CD14-positive monocyte (primary cell): ENCODE data around the gene OR5AR1. TPM values are rescaled to one million over a fixed set of nuclear protein-coding genes. Genes with fewer than 3 reads are reported as not detected.

Experiments used
- DNase-seq, 3 donors: peaks; one replicate each; pipeline ENCODE4 v3.0.0-alpha.2; 2011 to 2022
- H2AFZ ChIP-seq: 2 replicates; pipeline ENCODE4 v1.6.0; 2012; ENCODE audit warnings: mild to moderate bottlenecking, low read depth, low read length, inconsistent platforms; ENCODE audit not compliant: insufficient read depth, poor library complexity, severe bottlenecking
- H3K27ac ChIP-seq, 2 donors: 1 replicate in 1 of 2; 2 replicates in 1 of 2; pipeline ENCODE4 v1.5.1; 2012 to 2013; ENCODE audit warnings: low read length in 2 of 2, control low read depth in 1 of 2, inconsistent platforms in 1 of 2, low read depth in 1 of 2, mild to moderate bottlenecking in 1 of 2
- H3K27me3 ChIP-seq, 2 donors: one replicate each; pipeline versions ENCODE4 v1.6.0 to v1.6.1; 2011 to 2013; ENCODE audit warnings: low read length in 2 of 2; ENCODE audit not compliant: control insufficient read depth in 2 of 2, insufficient read depth in 2 of 2
- H3K36me3 ChIP-seq, 2 donors: replicated peaks in 1 of 2; 1 replicate in 1 of 2; 2 replicates in 1 of 2; pipeline versions ENCODE4 v1.5.1 to v1.6.1; 2012 to 2013; ENCODE audit warnings: low read length in 2 of 2, control low read depth in 1 of 2, inconsistent platforms in 1 of 2, mild to moderate bottlenecking in 1 of 2; ENCODE audit not compliant: insufficient read depth in 2 of 2, control insufficient read depth in 1 of 2
- H3K4me1 ChIP-seq, 2 donors: 1 replicate in 1 of 2; 2 replicates in 1 of 2; pipeline versions ENCODE4 v1.5.1 to v1.6.1; 2012 to 2013; ENCODE audit warnings: low read length in 2 of 2, control low read depth in 1 of 2, inconsistent platforms in 1 of 2, mild to moderate bottlenecking in 1 of 2, moderate library complexity in 1 of 2; ENCODE audit not compliant: insufficient read depth in 2 of 2, control insufficient read depth in 1 of 2
- H3K4me2 ChIP-seq: replicated peaks from 2 replicates; pipeline ENCODE3; 2012; ENCODE audit warnings: low read length, moderate library complexity, mild to moderate bottlenecking; ENCODE audit not compliant: poor library complexity, severe bottlenecking; ENCODE audit errors: extremely low read depth
- H3K4me3 ChIP-seq, 3 experiments: fragments of 200-600 bp in 1 of 3; sonication (generic) in 1 of 3; replicated peaks in 1 of 3; 1 replicate in 2 of 3; 2 replicates in 1 of 3; pipeline ENCODE4 v1.5.1; 2011 to 2013; ENCODE audit warnings: low read length in 3 of 3, mild to moderate bottlenecking in 3 of 3, control low read depth in 2 of 3, low read depth in 2 of 3, inconsistent platforms in 1 of 3, moderate library complexity in 1 of 3
- H3K79me2 ChIP-seq: 2 replicates; pipeline ENCODE4 v1.6.0; 2012; ENCODE audit warnings: mild to moderate bottlenecking, control low read depth, inconsistent platforms, low read length, moderate library complexity; ENCODE audit not compliant: insufficient read depth
- H3K9ac ChIP-seq: 2 replicates; pipeline ENCODE4 v1.6.0; 2017; ENCODE audit warnings: low read length, mild to moderate bottlenecking; ENCODE audit not compliant: insufficient read depth, poor library complexity, severe bottlenecking
- H3K9me3 ChIP-seq, 2 donors: replicated peaks in 1 of 2; 1 replicate in 1 of 2; 2 replicates in 1 of 2; pipeline versions ENCODE4 v1.5.1 to v1.6.1; 2012 to 2013; ENCODE audit warnings: low read length in 2 of 2, control low read depth in 1 of 2; ENCODE audit not compliant: control insufficient read depth in 1 of 2, insufficient read depth in 1 of 2
- H4K20me1 ChIP-seq: 2 replicates; pipeline ENCODE4 v1.6.0; 2012; ENCODE audit warnings: mild to moderate bottlenecking, low read length, control low read depth, moderate library complexity; ENCODE audit not compliant: insufficient read depth
- H3K27ac Mint-ChIP-seq, 7 donors: one replicate each; pipeline ENCODE4 v1.8.0; 2020; ENCODE audit warnings: mild to moderate bottlenecking in 7 of 7, mixed read lengths in 7 of 7, moderate library complexity in 6 of 7, inconsistent platforms in 2 of 7
- H3K27me3 Mint-ChIP-seq, 3 donors: one replicate each; pipeline ENCODE4 v1.8.0; 2021 to 2022; ENCODE audit warnings: low read depth in 3 of 3, mild to moderate bottlenecking in 3 of 3, mixed read lengths in 3 of 3, moderate library complexity in 3 of 3, inconsistent platforms in 1 of 3
- H3K36me3 Mint-ChIP-seq, 2 donors: one replicate each; pipeline ENCODE4 v1.8.0; 2020; ENCODE audit warnings: mixed read lengths in 2 of 2, inconsistent platforms in 1 of 2, mild to moderate bottlenecking in 1 of 2
- H3K4me1 Mint-ChIP-seq: one replicate; pipeline ENCODE4 v1.8.0; 2020; ENCODE audit warnings: mild to moderate bottlenecking, mixed read lengths
- H3K4me3 Mint-ChIP-seq, 2 donors: one replicate each; pipeline ENCODE4 v1.8.0; 2020; ENCODE audit warnings: mild to moderate bottlenecking in 2 of 2, mixed read lengths in 2 of 2, moderate library complexity in 1 of 2
- H3K9me3 Mint-ChIP-seq, 7 donors: one replicate each; pipeline ENCODE4 v1.8.0; 2020 to 2022; ENCODE audit warnings: mixed read lengths in 7 of 7, mild to moderate bottlenecking in 6 of 7, moderate library complexity in 6 of 7, inconsistent platforms in 2 of 7
- WGBS: methylation state at CpG from one replicate; pipeline ENCODE4 v1.1.5; 2013; ENCODE audit warnings: missing lambda C conversion rate; ENCODE audit not compliant: insufficient coverage; 5-methylcytosine and 5-hydroxymethylcytosine counted together
- intact Hi-C, 2 donors: fragments of 100-400 bp; cut with micrococcal nuclease; formaldehyde crosslinking; loops; one replicate each; pipeline versions ENCODE4 v1.15.0 to v1.15.1; 2023
- polyA plus RNA-seq, 3 donors: library from polyadenylated mRNA; depleted of rRNA in 1 of 3; unstranded in 2 of 3; stranded (reverse) in 1 of 3; fragments of 300-500 nt in 2 of 3; fragments of >200 nt in 1 of 3; fragmentation: Illumina TruSeq in 2 of 3; gene quantifications; 1 replicate in 2 of 3; 2 replicates in 1 of 3; pipeline ENCODE4 v1.2.3, GENCODE V29; 2012 to 2021
- small RNA-seq: library from RNA; depleted of rRNA; stranded (forward); fragments of <200 nt; gene quantifications from one replicate; pipeline ENCODE3, GENCODE V24; 2012; ENCODE audit warnings: low read depth; ENCODE audit not compliant: insufficient read length
- TF ChIP-seq, protein P1 (sequence below): fragments of 200-600 bp; IDR thresholded peaks from one replicate; pipeline ENCODE4 v1.8.0; 2022; ENCODE audit warnings: antibody characterized with exemption, mild to moderate bottlenecking

The OR5AR1 gene
- polyA plus RNA-seq, 3 donors: not detected

DNA sequence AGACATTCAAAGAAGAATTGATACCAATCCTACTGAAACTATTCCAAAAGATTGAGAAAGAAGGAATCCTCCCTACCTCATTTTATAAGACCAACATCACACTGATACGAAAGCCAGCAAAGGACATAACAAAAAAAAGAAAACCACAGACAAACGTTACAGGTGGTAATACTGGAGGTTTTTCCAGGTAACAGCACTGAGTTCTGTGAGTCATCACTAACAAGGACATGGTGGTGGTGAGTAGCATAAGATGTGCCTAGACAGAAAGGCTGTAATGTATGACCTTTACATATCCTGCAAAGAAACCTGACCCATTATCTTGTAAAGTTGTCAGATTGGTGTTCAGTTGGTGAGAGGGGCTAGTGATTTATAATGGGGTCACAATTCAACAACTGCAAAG lies 50.7 kb downstream of the OR5AR1 start:
- Histone ChIP-seq H3K4me2 (no peak overlapping the region), H2AFZ (no peak overlapping the region), H3K27me3 (no peaks in the 10 kb centered on the region), H3K36me3 (no peaks in the 10 kb centered on the region), H3K4me3 (no peak overlapping the region), H3K9ac (no peak overlapping the region), H3K79me2 (no peaks in the 10 kb centered on the region), H3K27ac (no peak overlapping the region), H3K4me1 (no peaks in the 10 kb centered on the region), H4K20me1 (no peaks in the 10 kb centered on the region), H3K9me3 (peaks cover 0 to 3% of the 10 kb centered on the region in 2 donors)
- no peak for DNase-seq
- H3K4me1 Mint-ChIP-seq: no peaks in the 10 kb centered on the region
- TF ChIP-seq, protein P1, sequence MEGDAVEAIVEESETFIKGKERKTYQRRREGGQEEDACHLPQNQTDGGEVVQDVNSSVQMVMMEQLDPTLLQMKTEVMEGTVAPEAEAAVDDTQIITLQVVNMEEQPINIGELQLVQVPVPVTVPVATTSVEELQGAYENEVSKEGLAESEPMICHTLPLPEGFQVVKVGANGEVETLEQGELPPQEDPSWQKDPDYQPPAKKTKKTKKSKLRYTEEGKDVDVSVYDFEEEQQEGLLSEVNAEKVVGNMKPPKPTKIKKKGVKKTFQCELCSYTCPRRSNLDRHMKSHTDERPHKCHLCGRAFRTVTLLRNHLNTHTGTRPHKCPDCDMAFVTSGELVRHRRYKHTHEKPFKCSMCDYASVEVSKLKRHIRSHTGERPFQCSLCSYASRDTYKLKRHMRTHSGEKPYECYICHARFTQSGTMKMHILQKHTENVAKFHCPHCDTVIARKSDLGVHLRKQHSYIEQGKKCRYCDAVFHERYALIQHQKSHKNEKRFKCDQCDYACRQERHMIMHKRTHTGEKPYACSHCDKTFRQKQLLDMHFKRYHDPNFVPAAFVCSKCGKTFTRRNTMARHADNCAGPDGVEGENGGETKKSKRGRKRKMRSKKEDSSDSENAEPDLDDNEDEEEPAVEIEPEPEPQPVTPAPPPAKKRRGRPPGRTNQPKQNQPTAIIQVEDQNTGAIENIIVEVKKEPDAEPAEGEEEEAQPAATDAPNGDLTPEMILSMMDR: no peak
- WGBS: no CpG with 5 or more reads among the region's 2 CpGs
- no peak overlapping the region for H3K27ac Mint-ChIP-seq
- no peak overlapping the region for H3K4me3 Mint-ChIP-seq
- intact Hi-C loops: no loop called here
- no peaks in the 10 kb centered on the region for H3K27me3 Mint-ChIP-seq
- no peaks in the 10 kb centered on the region for H3K36me3 Mint-ChIP-seq
- peaks cover 3 to 21% (median 7%) of the 10 kb centered on the region in 7 donors for H3K9me3 Mint-ChIP-seq

Small RNAs within 50 kb of the gene (small RNA-seq; reads per million reads assigned to genes)
- gene AP004245.1: not detected

Other genes starting within 250 kb of the OR5AR1 start
- not detected for gene OR5M3, start 190.3 kb upstream of the OR5AR1 start, polyA plus RNA-seq
- gene OR5M8, start 172.3 kb upstream of the OR5AR1 start, polyA plus RNA-seq: not detected
- gene OR5M11, start 120.4 kb upstream of the OR5AR1 start, polyA plus RNA-seq: not detected
- not detected for gene OR5M10, start 86.0 kb upstream of the OR5AR1 start, polyA plus RNA-seq
- not detected for gene OR5M1, start 48.8 kb upstream of the OR5AR1 start, polyA plus RNA-seq
- gene OR5AP2, start 21.2 kb upstream of the OR5AR1 start, polyA plus RNA-seq: not detected
- gene OR9G1, start 35.4 kb downstream of the OR5AR1 start, polyA plus RNA-seq: not detected
- gene OR9G4, start 85.0 kb downstream of the OR5AR1 start, polyA plus RNA-seq: not detected